Stimulated activated CD4-positive, alpha-beta T cell treated with anti-CD3 and anti-CD28 coated beads, Interleukin-4, amount 100 ng/mL, for 4 hours (primary cell): Measurements from ENCODE around the gene ROR1.

Source experiments
- DNase-seq, 2 experiments: peaks; one replicate each; pipeline ENCODE4 v3.0.0-alpha.2; 2020

ROR1 gene

DNA sequence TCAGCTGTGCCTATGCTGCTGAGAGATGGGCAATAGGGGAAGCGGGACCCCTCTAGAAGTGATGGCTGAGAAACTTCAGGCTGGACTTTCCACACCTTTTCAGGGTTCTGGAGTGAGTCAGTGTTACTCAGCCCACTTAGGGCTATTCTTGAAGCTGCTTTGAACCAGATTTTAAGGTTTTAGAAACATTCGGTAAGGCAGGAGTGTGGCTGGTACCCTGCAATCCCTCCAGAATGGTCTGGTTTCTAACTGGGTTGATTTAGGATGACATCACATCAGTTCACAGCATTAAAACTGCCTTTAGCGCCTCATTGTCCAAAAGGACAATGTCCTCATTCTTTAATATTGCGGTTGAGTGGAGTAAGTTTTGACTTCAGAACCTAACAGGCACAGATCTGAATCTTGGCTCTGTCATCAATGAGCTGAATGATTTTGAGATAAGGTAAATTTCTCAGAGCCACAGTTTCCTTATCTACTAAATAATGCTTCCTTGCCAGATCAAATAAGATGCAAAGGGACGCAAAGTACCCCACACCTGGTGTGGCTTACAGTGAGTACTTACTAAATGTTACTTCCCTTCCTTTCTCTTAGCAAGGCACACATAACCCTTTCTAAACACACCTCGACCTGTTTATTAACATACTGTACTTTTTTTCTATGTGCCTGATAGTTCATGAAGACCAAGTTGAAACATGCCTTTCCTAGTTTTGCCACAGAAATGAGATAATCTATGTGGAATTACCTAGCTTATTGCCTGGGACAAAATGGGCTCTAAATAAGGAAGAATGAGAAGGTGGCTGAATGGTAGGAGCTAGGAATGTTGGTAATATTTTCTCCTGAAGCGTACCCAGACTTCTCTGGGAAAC is 209.8 kb downstream of the ROR1 start:
- DNase-seq, result no peak

DNA sequence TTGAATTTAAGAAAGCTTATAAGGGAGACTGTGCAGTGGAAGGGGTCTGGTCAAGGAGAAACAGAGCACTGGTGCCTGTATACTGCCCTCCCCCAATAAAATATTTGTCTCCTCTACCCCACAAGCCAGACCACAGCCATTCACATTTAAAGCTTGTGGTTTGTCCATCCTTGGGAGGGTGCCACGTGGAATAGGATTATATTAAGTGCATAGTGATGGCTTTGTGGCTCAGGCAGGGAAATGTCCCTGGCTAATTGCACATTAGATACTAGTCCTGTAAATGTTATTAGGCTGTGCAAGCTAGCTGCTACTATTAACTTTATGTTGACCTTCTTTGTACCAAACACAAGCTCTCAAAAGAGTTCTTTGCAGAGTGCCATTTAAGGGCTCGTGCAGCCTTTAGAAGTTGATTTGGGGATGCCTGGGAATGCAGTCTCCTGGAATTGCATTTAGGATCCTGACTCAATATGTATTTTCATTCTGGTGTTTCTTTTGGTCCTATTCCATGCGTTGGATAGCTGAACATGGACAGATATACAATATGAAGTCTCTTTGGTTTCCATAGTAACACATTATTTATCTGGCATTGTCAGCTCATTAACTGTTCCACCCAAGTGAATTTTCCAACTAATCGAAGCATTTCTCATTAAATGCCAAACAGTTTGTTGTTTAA is 210.6 kb downstream of the ROR1 start:
- no peak for DNase-seq

DNA sequence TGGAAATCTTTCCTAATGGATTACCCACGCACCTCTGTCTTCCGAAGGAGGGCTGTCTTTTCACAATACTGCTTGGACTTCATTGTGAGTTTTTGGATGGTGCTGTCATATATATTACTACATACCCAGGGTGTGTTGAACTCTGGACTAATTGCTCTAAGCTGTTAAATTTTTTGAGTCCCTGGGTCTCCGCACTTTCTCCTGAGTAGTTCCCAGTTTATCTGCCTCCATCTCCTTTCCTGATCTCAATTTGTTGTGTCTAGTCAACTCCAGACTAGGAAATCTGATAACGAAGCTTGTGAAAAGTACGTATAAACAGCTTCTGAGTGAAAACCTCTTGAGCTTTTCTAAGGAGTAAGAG is 211.1 kb downstream of the ROR1 start:
- no peak for DNase-seq

DNA sequence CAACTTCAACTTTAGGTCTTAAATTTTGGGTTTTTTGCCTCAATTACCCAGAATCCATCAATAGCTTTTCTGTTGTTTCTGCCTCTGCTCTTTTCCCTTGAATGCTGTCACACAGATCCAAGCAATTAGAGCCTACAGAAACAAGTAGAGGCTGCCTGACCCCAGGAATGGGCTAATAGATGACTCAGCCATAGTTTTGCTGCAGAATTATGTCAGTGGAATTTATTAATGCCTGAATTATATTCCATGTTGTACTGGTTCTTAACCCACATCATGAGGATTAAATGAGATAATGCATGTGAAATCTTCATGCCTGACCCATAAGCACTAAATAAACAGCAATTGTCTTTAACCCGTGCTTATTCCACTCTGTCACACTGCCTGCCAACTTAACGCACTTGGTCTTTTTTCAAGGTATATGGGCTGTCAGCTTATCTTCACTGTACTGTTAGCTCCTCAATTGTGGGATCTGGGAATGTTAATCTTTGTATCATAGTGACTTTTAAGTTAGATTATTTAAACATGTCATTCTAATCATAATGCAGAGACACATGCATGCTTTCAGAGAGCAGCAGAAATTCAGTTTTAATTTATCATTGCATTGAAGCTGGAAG is 213.3 kb downstream of the ROR1 start:
- DNase-seq, result no peak

DNA sequence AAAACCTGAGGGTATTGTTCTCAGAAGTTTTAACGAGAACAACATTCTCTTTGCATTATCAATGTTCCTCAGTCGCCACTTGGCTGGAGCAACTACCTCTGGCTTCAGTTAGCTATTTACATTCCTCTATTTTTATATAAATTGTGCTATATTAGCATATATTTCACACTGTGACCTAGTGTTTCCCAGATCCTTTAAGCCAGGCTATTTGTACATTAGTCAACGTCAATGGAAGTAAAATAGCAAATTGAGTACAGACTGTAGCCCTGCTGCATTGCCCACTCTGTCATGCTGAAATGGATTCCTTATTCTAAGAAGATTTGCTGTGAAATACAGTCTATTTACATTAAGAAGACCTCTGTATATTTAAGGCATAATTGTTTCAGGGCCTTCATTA is 213.8 kb downstream of the ROR1 start:
- DNase-seq, result no peak

DNA sequence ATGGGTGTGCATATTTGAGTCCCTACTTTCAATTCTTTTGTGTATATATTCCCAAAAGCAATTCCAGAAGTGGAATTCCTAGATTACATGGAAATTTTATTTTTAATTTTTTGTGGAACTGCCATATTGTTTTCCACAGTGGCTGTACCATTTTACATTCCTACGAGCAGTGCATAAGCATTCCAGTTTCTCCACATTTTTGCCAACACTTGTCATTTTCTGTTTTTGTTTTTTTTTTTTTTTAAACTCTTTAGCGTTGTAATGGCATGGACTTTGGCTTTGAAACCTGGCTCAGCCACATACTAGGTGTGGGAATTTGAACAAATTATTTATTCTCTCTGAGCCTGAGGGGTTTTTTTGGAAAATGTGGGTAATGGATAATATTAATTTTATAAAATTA is 215.1 kb downstream of the ROR1 start:
- DNase-seq, result no peak

DNA sequence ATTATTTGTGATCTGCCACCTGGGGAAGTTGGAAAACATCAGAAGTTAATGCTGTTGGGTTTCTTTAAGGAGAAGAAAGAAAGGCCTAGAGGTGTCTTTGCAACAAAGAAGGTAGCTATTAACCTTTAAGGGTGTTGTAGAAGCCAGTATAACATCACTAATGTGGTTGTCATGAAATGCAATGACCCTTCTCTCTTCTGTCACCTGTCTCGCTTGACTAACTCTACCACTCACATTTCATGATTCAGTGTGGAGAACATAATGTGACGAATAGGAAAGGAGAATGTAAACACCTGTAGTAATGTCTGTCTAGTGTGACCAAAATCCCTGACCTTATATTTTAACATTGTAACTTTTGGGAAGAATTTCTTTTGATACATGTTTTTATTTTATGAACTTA is 217.9 kb downstream of the ROR1 start:
- no peak for DNase-seq

DNA sequence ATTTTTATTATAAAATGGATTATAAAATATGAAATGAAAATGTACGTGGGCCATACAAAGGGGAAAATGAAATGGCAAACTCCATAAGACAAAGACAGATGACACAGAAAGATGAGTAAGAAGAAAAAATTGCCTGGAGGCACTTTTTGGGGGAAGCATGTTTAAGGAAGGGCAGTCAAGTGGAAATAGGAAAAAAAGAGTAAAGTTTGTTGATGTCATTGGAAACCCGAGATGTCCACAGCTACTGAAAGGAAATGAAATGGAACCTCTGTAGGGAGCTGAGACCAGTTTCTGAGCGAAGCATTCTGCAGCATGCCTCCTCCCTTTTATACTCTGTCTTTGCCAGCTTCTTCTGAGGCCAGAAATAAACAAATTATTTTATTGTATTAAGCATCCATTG is 226.2 kb downstream of the ROR1 start:
- DNase-seq, result no peak

DNA sequence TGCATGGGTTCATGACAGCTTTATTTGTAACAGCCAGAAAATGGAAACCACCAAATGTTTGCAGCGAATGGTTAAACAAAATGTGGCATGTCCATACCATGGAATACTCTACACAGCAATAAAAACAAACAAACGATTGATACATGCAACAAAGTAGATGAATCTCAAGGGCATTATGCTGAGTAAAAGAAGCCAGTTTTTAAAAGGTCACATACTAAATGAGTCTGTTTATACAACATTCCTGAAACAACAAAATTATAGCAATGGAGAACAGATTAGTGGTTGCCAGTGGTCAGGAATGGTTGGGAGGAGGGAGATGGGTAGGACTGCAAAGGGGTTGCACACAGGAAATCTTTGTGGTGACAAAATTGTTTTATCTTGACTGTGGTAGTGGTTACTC is 227.2 kb downstream of the ROR1 start:
- DNase-seq, result no peak

DNA sequence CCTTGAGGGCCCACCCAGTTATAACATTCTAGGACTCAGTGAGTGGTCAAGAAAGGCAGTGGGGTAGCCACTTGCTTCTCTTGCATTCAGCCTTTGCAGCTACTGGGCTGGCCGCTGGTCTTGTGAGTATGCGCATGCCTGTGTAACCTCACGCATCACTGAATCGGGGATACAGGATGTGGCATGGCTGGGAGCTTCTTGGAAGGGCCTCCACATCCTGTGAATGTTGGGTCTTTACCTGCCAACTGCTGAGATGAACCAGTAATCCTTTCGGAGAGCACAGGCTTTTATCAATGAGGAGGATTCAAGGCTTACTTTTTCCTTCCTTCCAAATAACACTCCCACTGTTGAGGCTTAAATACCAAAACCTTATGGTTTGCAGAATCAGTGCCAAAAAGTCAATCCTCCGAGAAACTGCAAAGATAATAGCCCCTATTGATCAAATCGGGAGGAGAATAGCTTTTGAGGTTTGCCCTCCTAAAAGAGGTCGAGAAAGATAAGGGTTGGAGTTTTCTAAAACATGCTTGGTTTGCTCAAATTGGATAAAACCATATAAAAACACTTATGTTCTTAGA is 230.7 kb downstream of the ROR1 start:
- no peak for DNase-seq

DNA sequence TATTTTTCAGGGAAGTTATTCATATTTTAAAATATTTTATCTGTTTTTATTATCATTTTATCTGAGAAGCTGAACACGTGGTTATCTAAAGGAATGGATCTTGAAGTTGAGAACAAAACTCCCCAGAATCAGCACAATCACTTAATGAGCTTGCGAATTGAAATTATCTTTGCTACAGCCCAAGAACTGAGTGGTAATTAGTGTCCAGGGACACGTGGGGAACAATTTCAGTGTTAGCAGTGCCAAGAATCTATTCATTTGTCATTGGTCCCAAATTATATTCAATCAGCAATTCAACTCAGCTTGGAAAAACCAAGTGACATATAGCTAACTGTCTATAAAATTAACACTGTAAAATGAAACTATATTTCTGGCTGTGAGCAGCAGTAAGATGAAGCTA is 232.0 kb downstream of the ROR1 start:
- no peak for DNase-seq

DNA sequence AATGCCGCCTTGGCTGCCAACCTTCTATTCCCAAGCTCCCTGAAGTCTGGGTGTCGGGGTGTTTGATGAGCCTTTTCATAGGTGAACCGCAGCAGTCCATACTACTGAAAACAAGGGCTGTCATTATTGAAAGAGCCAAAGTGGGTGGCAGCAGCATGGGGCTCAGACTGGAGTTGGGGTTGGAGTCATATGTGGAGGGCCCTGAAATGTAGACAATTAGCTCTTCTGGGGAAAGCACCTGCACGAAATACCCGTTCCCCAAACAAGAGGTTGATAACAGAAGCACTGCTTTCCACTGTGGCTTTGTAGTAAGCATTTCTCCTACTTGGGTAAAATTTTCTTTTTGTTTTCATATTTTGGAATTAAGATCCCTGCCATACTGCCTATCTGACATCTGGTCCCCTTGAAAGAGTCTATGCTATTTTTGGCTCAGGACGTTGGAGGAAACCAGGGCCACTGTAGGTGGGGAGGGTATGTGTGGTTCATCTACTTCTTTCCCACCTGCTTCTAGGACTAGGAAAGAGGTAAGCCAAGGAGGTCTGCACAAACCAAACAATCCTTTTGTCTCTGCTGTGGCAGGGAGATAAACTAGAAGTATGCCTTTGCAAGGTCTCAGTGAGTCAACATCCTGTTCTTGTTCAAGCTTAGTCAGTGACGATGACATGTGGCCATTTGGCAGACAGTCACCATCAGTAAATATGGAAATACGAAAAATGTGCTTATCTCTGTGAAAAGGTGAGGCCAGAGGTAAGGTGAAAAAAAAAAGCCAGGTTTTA is 232.6 kb downstream of the ROR1 start:
- no peak for DNase-seq

DNA sequence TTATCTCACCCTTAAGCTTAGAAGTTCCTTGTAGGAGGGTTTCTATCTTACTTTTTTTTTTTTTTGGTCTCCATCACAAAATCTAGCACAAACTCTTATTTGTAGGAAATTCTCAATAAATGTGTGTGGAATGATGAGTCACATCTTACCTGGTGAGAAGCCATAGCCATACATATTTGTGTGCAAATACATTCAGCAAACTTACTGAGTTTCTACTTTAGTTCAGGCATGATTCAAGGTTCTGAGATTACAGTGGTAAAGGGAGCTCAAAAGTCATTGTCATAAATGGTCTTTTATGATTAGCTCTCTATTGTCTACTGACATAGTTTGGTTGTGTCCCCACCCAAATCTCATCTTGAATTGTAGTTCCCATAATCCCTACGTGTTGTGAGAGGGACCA is 236.5 kb downstream of the ROR1 start:
- no peak for DNase-seq

DNA sequence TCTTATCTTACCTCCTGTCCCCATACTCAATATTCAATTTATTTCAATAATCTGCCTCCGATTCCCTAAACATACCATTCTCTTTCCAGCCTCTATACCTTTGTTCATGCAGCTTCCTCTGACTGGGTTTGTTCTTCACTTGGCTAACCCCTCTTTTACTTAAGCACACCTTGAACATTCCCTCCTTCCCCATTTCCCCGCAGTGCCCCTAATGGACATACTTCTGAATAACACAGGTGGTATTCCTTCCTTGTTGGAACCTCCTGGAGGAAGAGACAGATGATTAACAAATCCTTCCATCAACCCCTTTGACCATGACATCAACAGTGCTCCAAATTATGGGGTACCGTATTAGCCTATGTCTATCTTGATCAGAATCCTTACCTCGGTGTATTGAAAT is 239.6 kb downstream of the ROR1 start:
- no peak for DNase-seq

DNA sequence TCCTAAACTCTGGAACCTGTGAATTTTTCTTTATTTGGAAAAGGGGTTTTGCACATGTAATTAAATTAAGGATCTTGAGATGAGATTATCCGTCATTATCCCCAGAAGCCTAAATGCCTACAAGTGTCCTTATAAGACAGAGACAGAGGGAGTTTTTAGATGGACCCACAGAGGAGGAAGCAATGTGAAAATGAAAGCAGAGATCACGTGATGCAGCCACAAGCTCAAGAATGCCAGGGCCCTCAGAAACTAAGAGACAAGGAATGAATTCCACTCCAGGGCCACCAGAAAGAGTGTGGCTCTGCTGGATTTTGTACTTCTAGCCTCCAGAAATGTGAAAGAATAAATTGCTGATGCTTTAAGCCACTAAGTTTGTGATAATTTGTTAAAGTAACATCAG is 246.0 kb downstream of the ROR1 start:
- no peak for DNase-seq

DNA sequence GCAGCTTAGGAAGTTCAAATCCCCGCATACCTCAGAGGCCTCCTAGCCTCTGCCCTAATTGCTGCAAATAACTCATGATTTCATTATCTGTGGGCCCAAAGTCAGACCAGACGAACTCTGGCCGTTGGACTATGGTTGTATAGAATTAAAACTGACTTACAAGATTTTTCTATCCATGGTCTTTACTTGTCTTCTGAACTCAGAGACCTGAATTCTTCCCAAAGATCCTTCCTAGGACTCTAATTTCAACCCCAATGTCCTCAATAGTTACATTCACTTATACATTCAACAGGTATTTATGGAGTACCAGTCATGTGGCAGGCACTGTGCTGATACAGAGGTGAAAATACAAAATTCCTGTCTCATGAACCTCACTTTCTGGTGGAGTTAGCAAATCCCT is 247.2 kb downstream of the ROR1 start:
- DNase-seq, result no peak

DNA sequence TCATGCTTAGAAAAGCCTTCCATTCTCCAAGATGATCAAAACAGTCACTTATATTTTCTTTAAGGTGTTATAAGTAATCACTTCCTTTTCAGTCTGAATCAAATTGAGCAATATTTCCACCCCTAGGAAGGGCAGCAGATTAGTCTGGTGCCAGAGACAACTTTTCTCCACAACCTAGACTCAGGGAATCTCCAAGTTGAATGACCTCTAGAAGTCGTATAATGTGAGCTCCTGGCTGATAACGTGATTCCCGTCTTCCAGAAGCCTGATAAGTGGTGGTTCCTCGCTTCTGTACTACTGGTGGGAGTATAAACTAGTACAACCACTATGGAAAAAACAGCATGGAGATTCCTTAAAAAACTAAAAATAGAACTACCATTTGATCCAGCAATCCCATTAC is 251.2 kb downstream of the ROR1 start:
- DNase-seq, result no peak

DNA sequence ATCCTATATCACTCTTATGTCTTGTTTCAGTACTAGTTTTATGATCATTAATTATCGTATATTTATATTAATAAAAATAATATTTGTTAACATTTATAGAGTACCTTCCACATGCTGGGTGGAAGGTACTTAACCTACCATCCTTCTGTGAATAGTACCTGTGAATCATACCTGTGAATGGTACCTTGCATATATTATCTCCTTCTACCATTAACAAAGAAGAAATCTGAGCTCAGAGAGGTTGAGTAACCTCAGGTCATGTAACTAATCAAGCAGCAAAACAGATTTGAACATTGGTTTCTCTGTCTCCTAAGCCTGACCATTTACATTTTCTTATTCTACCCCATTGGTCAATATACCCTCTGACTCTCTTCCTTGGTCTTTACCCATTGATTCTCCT is 255.2 kb downstream of the ROR1 start:
- no peak for DNase-seq

DNA sequence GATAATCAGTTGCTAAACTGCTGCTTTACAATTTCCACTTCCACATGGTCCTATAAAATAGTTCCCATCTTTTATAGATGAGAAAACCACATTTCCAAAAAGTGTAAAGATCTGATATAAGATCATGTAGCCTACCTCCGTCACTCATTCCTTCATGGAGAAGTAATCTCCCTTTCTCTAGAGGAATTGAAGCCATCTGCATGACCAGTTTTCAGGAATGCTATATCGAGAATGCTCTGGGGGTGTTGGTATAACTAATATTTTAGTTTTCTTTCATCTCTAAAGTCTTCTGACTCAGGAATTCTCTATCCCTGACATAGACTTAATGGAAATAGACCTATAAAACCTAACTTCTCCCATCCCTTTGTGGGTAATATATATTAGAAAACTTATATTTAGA is 256.6 kb downstream of the ROR1 start:
- DNase-seq, result no peak

DNA sequence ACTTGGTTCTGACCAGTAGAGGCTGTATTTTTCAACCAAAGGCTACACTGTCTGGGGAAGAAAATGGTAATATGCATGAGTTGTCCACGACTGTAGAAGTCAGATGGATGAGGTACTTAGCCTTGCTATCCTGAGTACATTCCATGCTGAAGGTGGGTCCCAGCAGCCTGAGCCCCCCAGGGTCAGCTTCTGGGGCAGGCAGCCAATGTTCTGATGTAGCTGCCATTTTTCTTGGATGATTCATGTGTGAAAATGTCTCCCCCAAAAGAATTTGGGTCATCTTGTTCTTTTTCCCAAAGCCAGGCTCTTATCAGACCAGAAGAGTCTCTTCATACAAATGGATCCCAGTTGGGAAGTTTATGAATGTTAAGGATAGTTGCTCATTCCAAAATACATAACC is 257.4 kb downstream of the ROR1 start:
- DNase-seq, result no peak

DNA sequence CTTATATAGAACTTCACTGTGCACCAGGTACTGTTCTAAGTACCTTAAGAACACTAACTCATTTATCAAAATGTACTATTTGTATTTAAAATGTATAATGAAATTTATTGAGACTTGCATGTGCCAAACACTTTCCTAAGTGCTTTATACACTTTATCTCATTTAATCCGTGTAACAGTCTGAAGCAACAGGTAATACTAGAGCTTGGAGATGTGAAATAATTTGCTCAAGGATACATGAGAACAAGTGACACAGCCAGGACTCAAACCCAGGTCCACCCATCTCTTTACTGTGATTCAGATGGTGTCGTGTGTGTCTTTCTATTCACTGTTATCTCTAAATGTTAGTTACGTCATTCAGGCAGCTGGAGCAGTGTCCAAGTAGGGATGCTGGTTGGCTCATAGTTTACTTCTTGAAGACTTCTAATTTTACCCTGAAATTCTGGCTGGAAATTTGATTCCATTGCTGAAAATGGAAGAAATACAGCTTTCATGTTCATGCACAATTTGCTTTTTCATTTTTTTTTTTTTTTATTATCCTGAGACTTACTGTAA is 259.9 kb downstream of the ROR1 start:
- no peak for DNase-seq

DNA sequence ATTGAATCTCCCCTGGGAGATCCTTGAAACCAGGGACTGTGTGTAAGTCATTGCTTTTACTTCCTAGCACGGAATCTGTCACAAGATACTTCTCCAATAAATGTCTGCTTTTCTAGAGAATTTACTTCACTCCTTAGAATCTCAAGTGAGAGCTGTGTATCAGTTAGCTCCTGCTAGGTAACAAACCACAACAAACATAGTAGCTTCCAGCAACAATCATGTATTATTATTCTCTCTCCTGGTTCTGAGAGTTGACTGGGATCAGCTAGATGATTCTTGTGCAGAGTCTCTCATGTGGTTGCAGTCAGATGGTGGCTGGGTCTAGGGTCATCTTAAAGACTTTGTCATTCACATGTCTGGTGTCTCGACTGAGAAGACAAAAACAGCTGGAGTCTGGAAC is 262.7 kb downstream of the ROR1 start:
- no peak for DNase-seq

DNA sequence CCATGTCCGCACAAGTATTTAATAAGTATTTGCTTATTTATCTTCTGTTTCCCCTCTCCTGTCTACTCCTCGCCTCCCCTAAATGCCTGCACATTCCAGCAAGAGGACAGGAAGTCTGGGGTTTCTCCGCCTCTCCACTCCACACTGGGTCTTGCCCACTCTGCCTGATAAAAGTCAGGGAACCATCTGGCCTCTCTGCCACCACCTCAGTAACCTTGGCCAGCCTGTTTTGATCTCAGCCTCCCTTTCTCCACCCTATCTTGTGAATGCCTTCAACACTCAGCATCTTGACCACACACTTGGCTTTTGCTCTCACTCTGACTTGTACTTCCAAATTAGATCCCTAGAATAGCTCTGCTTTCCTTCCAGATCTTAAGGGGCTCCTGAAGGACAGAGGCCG is 264.3 kb downstream of the ROR1 start:
- DNase-seq, result no peak
